ENCODE data around the gene MYL3.

DNA sequence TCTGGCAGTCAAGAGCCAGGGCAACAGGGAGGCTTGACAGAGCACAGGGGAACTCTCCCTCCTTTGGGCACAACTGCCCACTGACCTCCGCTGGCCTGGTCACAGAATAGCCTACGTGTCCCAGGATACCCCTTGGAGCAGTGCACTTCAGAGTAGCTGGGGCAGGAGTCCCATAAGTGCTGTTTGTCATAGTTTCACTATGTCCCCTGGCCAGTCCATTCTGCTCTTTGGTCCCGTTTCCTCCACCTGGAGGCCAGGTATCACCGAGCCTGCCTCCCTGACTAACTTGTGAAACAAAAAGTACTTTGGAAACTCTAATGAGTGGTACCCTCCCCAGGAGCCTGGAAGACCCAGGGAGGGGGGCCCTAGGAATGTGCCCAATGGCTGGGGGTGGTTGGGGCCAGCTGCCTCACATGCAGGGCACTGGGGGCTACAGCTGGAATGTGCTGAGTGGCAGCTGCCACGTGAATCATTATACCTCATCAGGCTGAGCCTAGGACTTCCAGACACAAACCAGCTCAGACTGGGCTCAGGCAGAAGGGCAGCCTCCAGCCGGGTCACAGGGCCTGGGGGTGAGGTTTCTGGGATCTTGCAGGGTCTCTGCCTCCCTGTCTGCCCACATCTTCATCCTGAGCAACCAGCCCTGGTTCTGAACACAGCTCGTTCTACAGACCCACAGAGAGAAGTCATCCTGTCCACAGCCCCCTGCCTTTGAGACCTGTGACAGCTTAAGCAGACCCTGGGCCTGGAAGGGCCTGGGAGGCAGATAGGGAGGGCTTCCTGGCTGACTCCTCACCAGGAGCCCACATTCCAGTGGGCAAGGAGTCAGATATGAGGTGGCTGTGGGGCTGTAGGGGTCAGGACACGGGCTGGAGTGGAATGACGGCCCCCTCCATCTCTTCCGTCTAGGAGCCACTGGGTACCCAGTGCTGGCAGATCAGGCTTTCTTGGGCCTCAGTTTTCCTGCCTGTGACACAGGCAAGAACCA lies 13.4 kb upstream of the MYL3 start:
- TF ChIP-seq EP300 (conservative IDR thresholded peaks at IDR 0.05; ENCODE audit: poor library complexity, severe bottlenecking): no peak
- no peak for TF ChIP-seq EZH2 (IDR thresholded peaks at IDR 0.05; ENCODE audit: borderline replicate concordance, insufficient read depth, low read length, poor library complexity, severe bottlenecking)
- TF ChIP-seq, protein P1, sequence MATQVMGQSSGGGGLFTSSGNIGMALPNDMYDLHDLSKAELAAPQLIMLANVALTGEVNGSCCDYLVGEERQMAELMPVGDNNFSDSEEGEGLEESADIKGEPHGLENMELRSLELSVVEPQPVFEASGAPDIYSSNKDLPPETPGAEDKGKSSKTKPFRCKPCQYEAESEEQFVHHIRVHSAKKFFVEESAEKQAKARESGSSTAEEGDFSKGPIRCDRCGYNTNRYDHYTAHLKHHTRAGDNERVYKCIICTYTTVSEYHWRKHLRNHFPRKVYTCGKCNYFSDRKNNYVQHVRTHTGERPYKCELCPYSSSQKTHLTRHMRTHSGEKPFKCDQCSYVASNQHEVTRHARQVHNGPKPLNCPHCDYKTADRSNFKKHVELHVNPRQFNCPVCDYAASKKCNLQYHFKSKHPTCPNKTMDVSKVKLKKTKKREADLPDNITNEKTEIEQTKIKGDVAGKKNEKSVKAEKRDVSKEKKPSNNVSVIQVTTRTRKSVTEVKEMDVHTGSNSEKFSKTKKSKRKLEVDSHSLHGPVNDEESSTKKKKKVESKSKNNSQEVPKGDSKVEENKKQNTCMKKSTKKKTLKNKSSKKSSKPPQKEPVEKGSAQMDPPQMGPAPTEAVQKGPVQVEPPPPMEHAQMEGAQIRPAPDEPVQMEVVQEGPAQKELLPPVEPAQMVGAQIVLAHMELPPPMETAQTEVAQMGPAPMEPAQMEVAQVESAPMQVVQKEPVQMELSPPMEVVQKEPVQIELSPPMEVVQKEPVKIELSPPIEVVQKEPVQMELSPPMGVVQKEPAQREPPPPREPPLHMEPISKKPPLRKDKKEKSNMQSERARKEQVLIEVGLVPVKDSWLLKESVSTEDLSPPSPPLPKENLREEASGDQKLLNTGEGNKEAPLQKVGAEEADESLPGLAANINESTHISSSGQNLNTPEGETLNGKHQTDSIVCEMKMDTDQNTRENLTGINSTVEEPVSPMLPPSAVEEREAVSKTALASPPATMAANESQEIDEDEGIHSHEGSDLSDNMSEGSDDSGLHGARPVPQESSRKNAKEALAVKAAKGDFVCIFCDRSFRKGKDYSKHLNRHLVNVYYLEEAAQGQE (IDR thresholded peaks at IDR 0.05; ENCODE audit: borderline replicate concordance): no peak

Data from neural cell (in vitro differentiated cells).